Neutrophil (primary cell): ENCODE results near the gene KASH5.

Source experiments
- H3K27ac ChIP-seq: fragments of 200-600 bp; sonication (generic); 2 replicates; pipeline ENCODE4 v1.5.1; 2016; ENCODE audit warnings: mild to moderate bottlenecking, moderate library complexity
- H3K27me3 ChIP-seq: fragments of 200-600 bp; sonication (generic); 2 replicates; pipeline ENCODE4 v1.6.0; 2016; ENCODE audit warnings: mild to moderate bottlenecking
- H3K36me3 ChIP-seq: fragments of 200-600 bp; sonication (generic); 2 replicates; pipeline ENCODE4 v1.5.1; 2017
- H3K4me1 ChIP-seq, 2 experiments: fragments of 200-600 bp in 1 of 2; sonication (generic) in 1 of 2; 1 replicate in 1 of 2; 2 replicates in 1 of 2; pipeline versions ENCODE4 v1.5.1 to v1.6.1; 2013 to 2016; ENCODE audit warnings: low read depth in 1 of 2, low read length in 1 of 2, mild to moderate bottlenecking in 1 of 2, moderate library complexity in 1 of 2; ENCODE audit not compliant: control insufficient read depth in 1 of 2, insufficient read depth in 1 of 2
- H3K4me3 ChIP-seq, 2 experiments: fragments of 200-600 bp in 1 of 2; sonication (generic) in 1 of 2; 1 replicate in 1 of 2; 2 replicates in 1 of 2; pipeline ENCODE4 v1.5.1; 2013 to 2016; ENCODE audit warnings: low read depth in 1 of 2, low read length in 1 of 2, mild to moderate bottlenecking in 1 of 2, moderate library complexity in 1 of 2
- H3K9me3 ChIP-seq: fragments of 200-600 bp; sonication (generic); 2 replicates; pipeline ENCODE4 v1.5.1; 2016
- CTCF ChIP-seq: fragments of 200-600 bp; sonication (generic); IDR thresholded peaks from 2 replicates; pipeline ENCODE4 v1.5.1; 2016; ENCODE audit warnings: antibody characterized with exemption

Gene KASH5

GRCh38 chr19:49450405-49450804, 62.4 kb downstream of the KASH5 start:
- Histone ChIP-seq H3K4me1 (peaks cover 24 to 25% of the 10 kb centered on the region in 2 experiments), H3K36me3 (peaks cover 16% of the 10 kb centered on the region), H3K27ac (peak overlapping the region; percentile 45), H3K27me3 (no peaks in the 10 kb centered on the region), H3K4me3 (no peak overlapping the region), H3K9me3 (no peaks in the 10 kb centered on the region)
- no peak for TF ChIP-seq CTCF

GRCh38 chr19:49451430-49452181, 63.6 kb downstream of the KASH5 start, which contains the start of gene PIH1D1:
Gene PIH1D1, minus strand, starts transcription at chr19:49451814. Its CDS starts 240 bp downstream, at chr19:49451574.
- H3K27me3 ChIP-seq, result no peaks in the 10 kb centered on the region
- peaks cover 13% of the 10 kb centered on the region for H3K36me3 ChIP-seq
- peaks cover 24 to 25% of the 10 kb centered on the region in 2 experiments for H3K4me1 ChIP-seq
- H3K4me3 ChIP-seq, result peak within 1 kb of the TSS; percentile 83 to 97
- H3K9me3 ChIP-seq, result no peaks in the 10 kb centered on the region
- peak within 1 kb of the TSS; percentile 88 for H3K27ac ChIP-seq
- TF ChIP-seq CTCF, result peak; percentile 10

DNA sequence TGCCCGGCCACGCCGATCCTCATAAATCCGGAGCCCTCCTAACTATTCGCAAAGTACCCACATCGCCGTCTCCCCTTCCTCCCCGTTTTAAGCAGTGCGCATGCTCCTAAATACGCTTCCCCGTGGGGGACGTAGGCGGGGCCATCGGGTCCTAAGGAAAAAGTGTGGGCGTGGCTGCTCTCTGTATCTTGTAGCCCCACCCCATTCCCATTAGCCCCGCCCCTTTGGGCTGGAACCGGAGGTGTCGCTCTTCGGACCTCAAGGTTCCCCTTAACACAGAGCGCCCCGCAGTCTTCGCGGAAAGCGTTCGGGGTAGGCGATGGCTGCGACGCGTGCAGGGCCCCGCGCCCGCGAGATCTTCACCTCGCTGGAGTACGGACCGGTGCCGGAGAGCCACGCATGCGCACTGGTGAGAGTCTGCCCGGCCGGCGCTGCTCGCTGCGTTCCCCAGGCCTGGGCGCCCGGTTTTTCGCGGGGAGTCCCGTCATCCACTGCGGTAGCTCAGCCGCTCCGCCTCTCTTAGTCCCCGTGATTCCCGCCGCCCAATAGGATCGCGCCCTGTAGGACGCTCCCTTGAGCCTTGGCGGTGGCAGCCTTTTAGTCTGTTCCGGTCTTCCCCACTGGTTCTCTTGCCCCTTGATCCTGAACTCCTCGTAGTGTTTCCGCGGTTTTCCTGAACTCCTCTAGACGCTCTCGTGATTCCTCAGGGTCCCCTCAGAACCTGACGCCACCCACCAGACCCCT, 65.1 kb downstream of the KASH5 start, which contains the start of gene ALDH16A1:
Gene ALDH16A1, plus strand, starts transcription at position 213 of the 744 bp plus-strand sequence. Its CDS starts 107 bp downstream, at position 320.
- peaks cover 24 to 25% of the 10 kb centered on the region in 2 experiments for H3K4me1 ChIP-seq
- H3K9me3 ChIP-seq, result no peaks in the 10 kb centered on the region
- peak; percentile 53 for TF ChIP-seq CTCF
- no peaks in the 10 kb centered on the region for H3K36me3 ChIP-seq
- peak within 1 kb of the TSS; percentile 88 for H3K27ac ChIP-seq
- no peaks in the 10 kb centered on the region for H3K27me3 ChIP-seq
- H3K4me3 ChIP-seq, result peak within 1 kb of the TSS; percentile 83 to 97

DNA sequence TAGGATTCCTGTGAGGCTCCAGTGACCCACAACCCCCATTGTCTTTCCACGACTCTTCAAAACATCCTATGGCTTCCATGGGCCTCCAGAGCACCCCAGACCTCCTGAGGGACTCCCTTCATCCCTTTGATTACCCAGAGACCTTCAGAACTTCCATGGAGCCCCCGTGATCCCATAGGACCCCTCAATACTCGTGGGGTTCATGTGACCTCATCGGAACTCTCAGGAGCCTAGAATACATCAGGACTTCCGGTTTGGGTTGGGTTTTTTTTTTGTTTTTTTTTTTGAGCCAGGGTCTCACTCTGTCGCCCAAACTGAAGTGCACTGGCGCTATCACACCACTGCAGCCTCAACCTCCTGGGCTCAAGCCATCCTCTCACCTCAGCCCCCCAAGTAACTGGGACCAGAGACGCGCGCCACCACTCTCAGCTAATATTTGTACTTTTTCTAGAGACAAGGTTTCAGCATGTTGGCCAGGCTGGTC, 65.8 kb downstream of the KASH5 start:
- no peaks in the 10 kb centered on the region for H3K36me3 ChIP-seq
- H3K27ac ChIP-seq, result peak overlapping the region; percentile 88
- H3K27me3 ChIP-seq, result no peaks in the 10 kb centered on the region
- no peaks in the 10 kb centered on the region for H3K9me3 ChIP-seq
- peak overlapping the region; percentile 83 to 97 for H3K4me3 ChIP-seq
- TF ChIP-seq CTCF, result no peak
- peaks cover 24 to 25% of the 10 kb centered on the region in 2 experiments for H3K4me1 ChIP-seq

DNA sequence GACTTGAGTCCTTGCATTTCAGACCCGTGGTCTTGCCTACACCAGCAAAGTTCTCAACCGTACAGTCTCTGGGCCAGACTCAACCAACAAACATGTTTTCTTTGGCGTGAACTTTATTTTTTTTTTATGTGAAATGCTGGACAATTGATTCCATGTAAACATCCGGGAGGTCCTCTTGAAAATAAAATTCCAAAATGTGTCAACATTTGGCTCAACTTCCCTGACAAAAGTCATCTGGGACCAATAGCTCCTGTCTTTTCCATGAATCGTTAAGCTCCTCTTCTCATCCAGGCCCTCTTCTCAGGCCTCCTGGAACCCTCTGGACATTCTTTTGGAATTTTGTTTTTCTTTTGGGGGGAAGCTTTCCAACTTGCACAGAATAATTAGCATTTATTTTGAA, 67.7 kb downstream of the KASH5 start:
- Histone ChIP-seq H3K4me3 (no peak overlapping the region), H3K36me3 (peaks cover 7% of the 10 kb centered on the region), H3K4me1 (peaks cover 24 to 25% of the 10 kb centered on the region in 2 experiments)

More for the DNA sequence above, 67.7 kb downstream of the KASH5 start:
- no peaks in the 10 kb centered on the region for H3K9me3 ChIP-seq
- H3K27ac ChIP-seq, result no peak overlapping the region
- no peaks in the 10 kb centered on the region for H3K27me3 ChIP-seq
- no peak for TF ChIP-seq CTCF
